Activated CD8-positive, alpha-beta T cell treated with anti-CD3 and anti-CD28 coated beads, Interleukin-2, amount 10 ng/mL, durations not matched to agents 7 days and 5 days (primary cell): ENCODE results near the gene TMC1. TPM values are rescaled to one million over a fixed set of nuclear protein-coding genes. Genes with fewer than 3 reads are reported as not detected.
"Not testable (repeated sequence)": the region's sequence is repeated elsewhere in the genome, so short reads cannot be mapped to it uniquely, and the experiment has no call there.

Experiments used
- ATAC-seq: fragments of 150-1000 bp; cut with Tn5 transposase; one replicate; pipeline ENCODE4 v1.10.0; 2021; ENCODE audit warnings: moderate library complexity
- CTCF ChIA-PET: fragments of 350-600 bp; sonication (Branson Sonifier 250); formaldehyde crosslinking; loops from one replicate; lab custom pipeline; 2021; ENCODE audit warnings: antibody characterized with exemption; lab: Charles Lee
- POLR2A ChIA-PET: fragments of 350-600 bp; sonication (Branson Sonifier 250); formaldehyde crosslinking; loops from one replicate; lab custom pipeline; 2021; ENCODE audit warnings: antibody characterized with exemption; lab: Charles Lee
- DNase-seq: peaks from one replicate; pipeline ENCODE4 v3.0.0-alpha.2; 2020
- H3K27ac Mint-ChIP-seq: one replicate; pipeline ENCODE4 v1.8.0; 2021; ENCODE audit warnings: mild to moderate bottlenecking, mixed read lengths
- H3K27me3 Mint-ChIP-seq: one replicate; pipeline ENCODE4 v1.8.0; 2021; ENCODE audit warnings: low read depth, mixed read lengths
- H3K36me3 Mint-ChIP-seq: one replicate; pipeline ENCODE4 v1.8.0; 2021; ENCODE audit warnings: low read depth, mixed read lengths
- H3K4me1 Mint-ChIP-seq: one replicate; pipeline ENCODE4 v1.8.0; 2021; ENCODE audit warnings: low read depth, mixed read lengths
- H3K4me3 Mint-ChIP-seq: one replicate; pipeline ENCODE4 v1.8.0; 2021; ENCODE audit warnings: mild to moderate bottlenecking, mixed read lengths
- H3K9me3 Mint-ChIP-seq: one replicate; pipeline ENCODE4 v1.8.0; 2022; ENCODE audit warnings: mixed read lengths; ENCODE audit not compliant: insufficient read depth
- total RNA-seq, 2 experiments: library from RNA; stranded (reverse); gene quantifications; one replicate each; pipeline ENCODE4 v1.2.3, GENCODE V29; 2021

Gene TMC1
- total RNA-seq, 2 experiments from 2014 or later: not detected

DNA sequence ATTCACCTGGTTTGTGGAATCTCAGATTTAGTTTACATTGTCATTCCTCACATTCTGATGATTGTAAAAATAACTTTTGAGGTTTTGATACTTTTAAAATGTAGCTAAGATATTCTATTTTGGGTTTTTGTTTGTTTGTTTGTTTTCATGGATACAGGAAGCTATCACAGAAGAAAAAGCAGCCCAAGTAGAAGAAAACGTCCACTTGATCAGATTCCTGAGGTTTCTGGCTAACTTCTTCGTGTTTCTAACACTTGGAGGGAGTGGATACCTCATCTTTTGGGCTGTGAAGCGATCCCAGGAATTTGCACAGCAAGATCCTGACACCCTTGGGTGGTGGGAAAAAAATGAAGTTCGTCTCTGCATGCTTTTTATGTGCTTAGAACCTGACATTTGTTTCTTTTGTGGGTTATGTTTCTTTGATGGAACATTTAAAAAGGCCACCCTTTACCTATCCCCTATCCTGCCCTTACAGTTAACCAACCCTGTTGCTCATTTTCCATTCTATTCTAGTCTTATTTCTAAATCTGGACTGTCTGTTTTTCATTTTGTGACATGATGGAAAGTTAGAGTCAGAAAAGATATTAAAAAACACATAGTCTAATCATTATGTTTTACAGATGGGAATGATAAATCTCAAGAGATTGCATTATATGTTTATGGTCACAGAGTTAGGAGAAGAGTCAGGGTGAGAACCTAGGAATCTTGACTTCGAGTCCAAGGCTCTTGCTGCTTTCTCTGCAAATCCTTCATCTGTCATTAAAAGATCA, 267.7 kb downstream of the TMC1 start:
- CTCF ChIA-PET: no interaction called here
- H3K27me3 Mint-ChIP-seq: no peaks in the 10 kb centered on the region
- H3K36me3 Mint-ChIP-seq: no peaks in the 10 kb centered on the region
- DNase-seq: no peak
- H3K9me3 Mint-ChIP-seq: no peaks in the 10 kb centered on the region
- no peak for ATAC-seq
- H3K4me3 Mint-ChIP-seq: no peak overlapping the region
- H3K27ac Mint-ChIP-seq: no peak overlapping the region
- no peaks in the 10 kb centered on the region for H3K4me1 Mint-ChIP-seq
- POLR2A ChIA-PET: no interaction called here

GRCh38 chr9:72789885-72790284, 268.5 kb downstream of the TMC1 start:
- Mint-ChIP-seq H3K36me3 (no peaks in the 10 kb centered on the region), H3K27ac (no peak overlapping the region), H3K4me3 (no peak overlapping the region), H3K9me3 (no peaks in the 10 kb centered on the region), H3K4me1 (no peaks in the 10 kb centered on the region), H3K27me3 (no peaks in the 10 kb centered on the region)
- DNase-seq (no peak), ATAC-seq (no peak)
- ChIA-PET CTCF (no interaction called here), POLR2A (no interaction called here)

DNA sequence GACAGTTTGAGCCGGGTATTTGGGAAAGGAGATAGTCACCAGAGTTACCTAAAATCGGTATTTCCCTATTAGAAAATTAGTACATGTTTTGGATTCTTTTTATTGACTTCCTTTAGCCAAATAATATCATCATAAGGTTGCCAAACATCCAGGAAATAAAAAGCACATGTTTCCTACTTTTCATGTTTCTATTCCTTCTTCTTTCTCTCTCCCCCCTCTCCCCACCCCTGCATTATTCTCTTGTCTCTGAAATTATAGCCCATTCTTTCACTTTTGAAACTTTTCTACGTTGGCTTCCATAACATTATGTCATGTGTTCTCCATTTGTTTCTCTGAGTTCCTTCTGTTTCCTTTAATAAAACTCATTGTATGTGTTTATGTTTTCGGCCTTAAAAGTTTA, 269.6 kb downstream of the TMC1 start:
- DNase-seq: no peak
- ChIA-PET CTCF (no interaction called here), POLR2A (no interaction called here)
- no peak overlapping the region for H3K4me3 Mint-ChIP-seq
- no peaks in the 10 kb centered on the region for H3K36me3 Mint-ChIP-seq
- no peaks in the 10 kb centered on the region for H3K27me3 Mint-ChIP-seq
- no peaks in the 10 kb centered on the region for H3K4me1 Mint-ChIP-seq
- H3K9me3 Mint-ChIP-seq: no peaks in the 10 kb centered on the region
- no peak for ATAC-seq
- no peak overlapping the region for H3K27ac Mint-ChIP-seq

GRCh38 chr9:72791436-72791835, 270.0 kb downstream of the TMC1 start:
- DNase-seq (no peak), ATAC-seq (no peak)
- Mint-ChIP-seq H3K4me3 (no peak overlapping the region), H3K27me3 (no peaks in the 10 kb centered on the region), H3K9me3 (no peaks in the 10 kb centered on the region), H3K27ac (no peak overlapping the region), H3K4me1 (no peaks in the 10 kb centered on the region), H3K36me3 (no peaks in the 10 kb centered on the region)
- ChIA-PET CTCF (no interaction called here), POLR2A (no interaction called here)

GRCh38 chr9:72794946-72795345, 273.5 kb downstream of the TMC1 start:
- no peaks in the 10 kb centered on the region for H3K27me3 Mint-ChIP-seq
- H3K4me3 Mint-ChIP-seq: no peak overlapping the region
- H3K36me3 Mint-ChIP-seq: no peaks in the 10 kb centered on the region
- ChIA-PET POLR2A (no interaction called here), CTCF (no interaction called here)
- H3K27ac Mint-ChIP-seq: no peak overlapping the region
- DNase-seq (no peak), ATAC-seq (no peak)
- H3K4me1 Mint-ChIP-seq: no peaks in the 10 kb centered on the region
- no peaks in the 10 kb centered on the region for H3K9me3 Mint-ChIP-seq

GRCh38 chr9:72800328-72800994, 279.1 kb downstream of the TMC1 start:
- Mint-ChIP-seq H3K9me3 (no peaks in the 10 kb centered on the region), H3K27me3 (no peaks in the 10 kb centered on the region), H3K4me3 (no peak overlapping the region), H3K4me1 (no peaks in the 10 kb centered on the region), H3K27ac (no peak overlapping the region), H3K36me3 (no peaks in the 10 kb centered on the region)
- no peak for ATAC-seq
- POLR2A ChIA-PET: interaction anchor here (0.6 kb wide), 1 partner anchor 314 kb away, joined by 3 read pairs; no protein-coding TSS in a partner anchor
- CTCF ChIA-PET: no interaction called here
- DNase-seq: no peak

DNA sequence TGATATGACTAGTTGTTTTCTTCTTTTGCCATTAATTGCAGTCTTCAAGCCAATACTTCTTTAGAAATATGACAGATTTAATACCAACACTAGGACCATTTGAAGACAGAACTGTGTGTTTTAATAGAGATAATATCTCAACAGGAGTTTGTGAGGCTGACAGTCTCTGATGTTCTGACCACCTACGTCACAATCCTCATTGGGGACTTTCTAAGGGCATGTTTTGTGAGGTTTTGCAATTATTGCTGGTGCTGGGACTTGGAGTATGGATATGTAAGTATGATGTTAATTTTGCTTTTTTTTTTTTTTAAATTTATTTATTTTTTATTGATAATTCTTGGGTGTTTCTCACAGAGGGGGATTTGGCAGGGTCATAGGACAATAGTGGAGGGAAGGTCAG, 283.8 kb downstream of the TMC1 start:
- DNase-seq: no peak
- Mint-ChIP-seq H3K9me3 (no peaks in the 10 kb centered on the region), H3K4me1 (no peaks in the 10 kb centered on the region), H3K27ac (no peak overlapping the region), H3K4me3 (no peak overlapping the region), H3K27me3 (no peaks in the 10 kb centered on the region), H3K36me3 (no peaks in the 10 kb centered on the region)
- POLR2A ChIA-PET: no interaction called here
- CTCF ChIA-PET: no interaction called here
- no peak for ATAC-seq

DNA sequence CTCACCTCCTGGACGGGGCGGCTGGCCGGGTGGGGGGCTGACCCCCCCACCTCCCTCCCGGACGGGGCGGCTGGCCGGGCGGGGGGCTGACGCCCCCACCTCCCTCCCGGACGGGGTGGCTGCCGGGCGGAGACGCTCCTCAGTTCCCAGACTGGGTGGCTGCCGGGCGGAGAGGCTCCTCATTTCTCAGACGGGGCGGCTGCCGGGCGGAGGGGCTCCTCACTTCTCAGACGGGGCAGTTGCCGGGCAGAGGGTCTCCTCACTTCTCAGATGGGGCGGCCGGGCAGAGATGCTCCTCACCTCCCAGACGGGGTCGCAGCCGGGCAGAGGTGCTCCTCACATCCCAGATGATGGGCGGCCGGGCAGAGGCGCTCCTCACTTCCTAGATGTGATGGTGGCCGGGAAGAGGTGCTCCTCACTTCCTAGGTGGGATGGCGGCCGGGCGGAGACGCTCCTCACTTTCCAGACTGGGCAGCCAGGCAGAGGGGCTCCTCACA, 285.0 kb downstream of the TMC1 start:
- H3K27me3 Mint-ChIP-seq, ATAC-seq, H3K4me1 Mint-ChIP-seq, H3K9me3 Mint-ChIP-seq, H3K27ac Mint-ChIP-seq, POLR2A ChIA-PET, CTCF ChIA-PET, H3K4me3 Mint-ChIP-seq, DNase-seq, H3K36me3 Mint-ChIP-seq: not testable (repeated sequence)

- Mint-ChIP-seq H3K36me3 (no peaks in the 10 kb centered on the region), H3K27me3 (no peaks in the 10 kb centered on the region), H3K4me1 (no peaks in the 10 kb centered on the region), H3K27ac (no peak overlapping the region), H3K9me3 (no peaks in the 10 kb centered on the region), H3K4me3 (no peak overlapping the region)
- POLR2A ChIA-PET: no interaction called here
- DNase-seq (no peak), ATAC-seq (no peak)
- CTCF ChIA-PET: no interaction called here
These were observed 286.5 kb downstream of the TMC1 start for GRCh38 chr9:72807765-72808445.

GRCh38 chr9:72808446-72808768, 287.0 kb downstream of the TMC1 start:
- no peaks in the 10 kb centered on the region for H3K36me3 Mint-ChIP-seq
- CTCF ChIA-PET: no interaction called here
- no peak overlapping the region for H3K27ac Mint-ChIP-seq
- POLR2A ChIA-PET: no interaction called here
- no peaks in the 10 kb centered on the region for H3K4me1 Mint-ChIP-seq
- ATAC-seq: no peak
- no peak for DNase-seq
- no peaks in the 10 kb centered on the region for H3K9me3 Mint-ChIP-seq
- no peaks in the 10 kb centered on the region for H3K27me3 Mint-ChIP-seq
- no peak overlapping the region for H3K4me3 Mint-ChIP-seq

DNA sequence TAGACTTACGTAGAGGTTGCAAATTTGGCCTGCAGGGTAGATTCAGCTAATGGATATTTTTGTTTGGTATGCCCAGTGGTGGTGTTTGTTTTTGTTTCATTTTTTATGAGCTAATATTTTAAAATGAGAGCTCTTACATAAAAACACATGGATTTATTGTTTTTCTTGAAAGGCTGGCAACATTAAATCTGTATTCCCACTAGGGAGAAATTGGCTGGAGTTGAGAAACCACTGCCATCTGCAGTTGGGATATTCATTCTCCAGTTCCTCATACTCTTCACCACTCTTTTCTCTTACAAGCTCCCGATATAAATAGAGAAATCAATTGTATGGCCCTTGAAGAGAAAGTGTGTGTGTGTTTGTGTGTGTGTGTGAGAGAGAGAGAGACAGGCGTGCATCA, 288.2 kb downstream of the TMC1 start:
- H3K4me1 Mint-ChIP-seq: no peaks in the 10 kb centered on the region
- no peak for ATAC-seq
- H3K27me3 Mint-ChIP-seq: no peaks in the 10 kb centered on the region
- H3K27ac Mint-ChIP-seq: no peak overlapping the region
- H3K9me3 Mint-ChIP-seq: no peaks in the 10 kb centered on the region
- CTCF ChIA-PET: interaction anchor here (2.0 kb wide), 1 partner anchor 12 kb away, joined by 5 read pairs; no protein-coding TSS in a partner anchor
- POLR2A ChIA-PET: no interaction called here
- H3K4me3 Mint-ChIP-seq: no peak overlapping the region
- no peak for DNase-seq
- H3K36me3 Mint-ChIP-seq: no peaks in the 10 kb centered on the region

GRCh38 chr9:72812559-72813111, 291.2 kb downstream of the TMC1 start:
- no peak overlapping the region for H3K4me3 Mint-ChIP-seq
- H3K27ac Mint-ChIP-seq: no peak overlapping the region
- CTCF ChIA-PET: interaction anchor here (1.3 kb wide), 1 partner anchor 9 kb away, joined by 4 read pairs; no protein-coding TSS in a partner anchor
- no peaks in the 10 kb centered on the region for H3K4me1 Mint-ChIP-seq
- no peaks in the 10 kb centered on the region for H3K9me3 Mint-ChIP-seq
- DNase-seq (no peak), ATAC-seq (no peak)
- no peaks in the 10 kb centered on the region for H3K36me3 Mint-ChIP-seq
- POLR2A ChIA-PET: no interaction called here
- H3K27me3 Mint-ChIP-seq: no peaks in the 10 kb centered on the region
